GM12878 (cell line): ENCODE measurements around the gene FAM13C. TPM values are rescaled to one million over a fixed set of nuclear protein-coding genes. Genes with fewer than 3 reads are reported as not detected.
A peak's percentile ranks its signal among the peaks of the same experiment; 100 is the strongest.

ENCODE experiments used
- ATAC-seq: fragments of 200-7000 bp; cut with Tn5 transposase; 3 replicates; pipeline ENCODE4 v1.9.1; 2020; ENCODE audit warnings: mild to moderate bottlenecking, moderate library complexity
- BruUV-seq: library from RNA; stranded (reverse); fragments of 400-500 nt; replicated peaks from 2 replicates; lab custom pipeline; 2021; lab: Mats Ljungman, UMichigan
- CTCF ChIA-PET: fragments of 300-600 bp; sonication (Branson Sonifier 250); formaldehyde crosslinking; extraction: SDS; loops from one replicate; lab custom pipeline; 2021; ENCODE audit warnings: inconsistent platforms; lab: Yijun Ruan, JAX
- POLR2A ChIA-PET: fragments of 350-600 bp; formaldehyde crosslinking; extraction: SDS; loops from one replicate; lab custom pipeline; 2021; ENCODE audit warnings: inconsistent platforms; lab: Charles Lee
- RAD21 ChIA-PET: fragments of 300-600 bp; sonication (Branson Sonifier 250); formaldehyde crosslinking; loops from one replicate; lab custom pipeline; 2023; ENCODE audit warnings: antibody characterized with exemption; ENCODE audit not compliant: unreplicated experiment; lab: Charles Lee
- SMC1A ChIA-PET: fragments of 300-600 bp; sonication (Branson Sonifier 250); formaldehyde crosslinking; loops from one replicate; lab custom pipeline; 2023; ENCODE audit not compliant: unreplicated experiment, uncharacterized antibody; lab: Charles Lee
- DNase-seq: peaks from one replicate; pipeline ENCODE4 v3.0.0-alpha.2; 2011; ENCODE audit warnings: low read depth, low spot score
- FAIRE-seq: peaks from 3 replicates; lab custom pipeline; 2011; peaks lifted over from hg19 to GRCh38; lab: Jason Lieb, UNC
- H2AFZ ChIP-seq: 2 replicates; pipeline ENCODE4 v1.6.0; 2011; ENCODE audit warnings: low read depth, low read length, control low read depth; ENCODE audit not compliant: control insufficient read depth
- H3K27ac ChIP-seq: 2 replicates; pipeline ENCODE4 v1.5.1; 2011; ENCODE audit warnings: control low read depth; ENCODE audit not compliant: control insufficient read depth, insufficient read depth
- H3K27me3 ChIP-seq, 2 experiments: replicated peaks in 1 of 2; 2 replicates each; pipeline versions ENCODE4 v1.6.0 to v1.6.1; 2011; ENCODE audit warnings: low read length in 1 of 2; ENCODE audit not compliant: control insufficient read depth in 2 of 2, insufficient read depth in 2 of 2
- H3K36me3 ChIP-seq, 2 experiments: 2 replicates each; pipeline ENCODE4 v1.5.1; 2011; ENCODE audit warnings: low read length in 1 of 2; ENCODE audit not compliant: control insufficient read depth in 2 of 2, insufficient read depth in 2 of 2
- H3K4me1 ChIP-seq: 2 replicates; pipeline ENCODE4 v1.6.1; 2011; ENCODE audit warnings: mild to moderate bottlenecking, low read length, moderate library complexity, mixed read lengths; ENCODE audit not compliant: control insufficient read depth, insufficient read depth
- H3K4me2 ChIP-seq: 2 replicates; pipeline ENCODE4 v1.6.0; 2011; ENCODE audit warnings: control low read depth; ENCODE audit not compliant: control insufficient read depth, insufficient read depth
- H3K4me3 ChIP-seq: fragments of 200-600 bp; sonication (generic); 2 replicates; pipeline ENCODE4 v1.5.1; 2016
- H3K79me2 ChIP-seq: 2 replicates; pipeline ENCODE4 v1.6.0; 2011; ENCODE audit warnings: low read length; ENCODE audit not compliant: control insufficient read depth, insufficient read depth
- H3K9ac ChIP-seq: 2 replicates; pipeline ENCODE4 v1.8.0; 2011; ENCODE audit warnings: low read length, control low read depth, mixed read lengths; ENCODE audit not compliant: control insufficient read depth, insufficient read depth
- H3K9me3 ChIP-seq: replicated peaks from 3 replicates; pipeline ENCODE4 v1.5.1; 2011; ENCODE audit warnings: mild to moderate bottlenecking, low read length; ENCODE audit not compliant: control insufficient read depth, insufficient read depth
- H4K20me1 ChIP-seq: 2 replicates; pipeline ENCODE4 v1.6.0; 2011; ENCODE audit not compliant: control insufficient read depth, insufficient read depth
- ATF7 ChIP-seq: fragments of 450-650 bp; IDR thresholded peaks from 2 replicates; pipeline ENCODE4 v1.6.1; 2016; ENCODE audit warnings: low read depth, mild to moderate bottlenecking
- DPF2 ChIP-seq: fragments of 450-650 bp; IDR thresholded peaks from 2 replicates; pipeline ENCODE4 v1.6.1; 2017; ENCODE audit warnings: mild to moderate bottlenecking
- GATAD2B ChIP-seq: fragments of 450-650 bp; conservative IDR thresholded peaks from 2 replicates; pipeline ENCODE4 v1.6.1; 2017; ENCODE audit warnings: low read depth, mild to moderate bottlenecking, moderate library complexity
- MYB ChIP-seq: fragments of 150-350 bp; IDR thresholded peaks from 2 replicates; pipeline ENCODE4 v1.6.1; 2014; ENCODE audit warnings: mild to moderate bottlenecking, low read depth, low read length, borderline replicate concordance
- PML ChIP-seq: IDR thresholded peaks from 2 replicates; pipeline ENCODE4 v1.6.1; 2012; ENCODE audit warnings: low read length, inconsistent platforms
- SMARCA5 ChIP-seq: fragments of 450-650 bp; IDR thresholded peaks from 2 replicates; pipeline ENCODE4 v1.6.1; 2017; ENCODE audit warnings: mild to moderate bottlenecking
- TARDBP ChIP-seq: IDR thresholded peaks from 2 replicates; pipeline ENCODE4 v1.6.1; 2016; ENCODE audit warnings: borderline replicate concordance
- TCF7 ChIP-seq: IDR thresholded peaks from 2 replicates; pipeline ENCODE4 v1.6.1; 2014; ENCODE audit warnings: antibody characterized with exemption, borderline replicate concordance
- ZNF622 ChIP-seq: fragments of 450-650 bp; IDR thresholded peaks from 2 replicates; pipeline ENCODE4 v1.6.1; 2017; ENCODE audit warnings: mild to moderate bottlenecking, inconsistent platforms
- WGBS: methylation state at CpG from one replicate; pipeline ENCODE4 v1.1.6; 2016; ENCODE audit warnings: low lambda C conversion rate; ENCODE audit not compliant: insufficient replicate concordance, insufficient coverage; ENCODE audit errors: missing lambda C conversion rate; 5-methylcytosine and 5-hydroxymethylcytosine counted together
- in situ Hi-C: fragments of 300-500 bp; cut with MboI; formaldehyde crosslinking; loops from 9 replicates; pipeline ENCODE4 v1.14.3; 2018; ENCODE audit warnings: mixed read lengths
- intact Hi-C: fragments of 100-400 bp; cut with micrococcal nuclease; formaldehyde crosslinking; loops from one replicate; pipeline ENCODE4 v1.14.2; 2022; ENCODE audit not compliant: unreplicated experiment
- polyA plus RNA-seq, 11 experiments: library from polyadenylated mRNA; depleted of rRNA in 4 of 11; unstranded in 6 of 11; stranded (reverse) in 5 of 11; fragments of >200 nt; fragmentation: Nextera tagmentation in 4 of 11; fragmentation: Illumina TruSeq in 1 of 11; extraction: Ambion mirVana in 4 of 11; extraction: Trizol in 1 of 11; gene quantifications; 1 replicate in 1 of 11; 2 replicates in 10 of 11; pipeline versions ENCODE4 v1.2.1 to v1.2.3, GENCODE V29; 2011 to 2016; ENCODE audit warnings: inconsistent platforms in 2 of 11, missing spikeins in 2 of 11, low read depth in 1 of 11
- total RNA-seq, 4 experiments: library from RNA; depleted of rRNA in 3 of 4; stranded (reverse); fragments of >200 nt in 3 of 4; fragmentation: Illumina TruSeq in 1 of 4; extraction: Trizol in 1 of 4; gene quantifications; 2 replicates each; pipeline versions ENCODE4 v1.2.1 to v1.2.3, GENCODE V29; 2013 to 2021
- TF ChIP-seq, protein P1 (sequence below): fragments of 450-650 bp; IDR thresholded peaks from 2 replicates; pipeline ENCODE4 v1.6.1; 2016; ENCODE audit warnings: mild to moderate bottlenecking
- TF ChIP-seq, protein P2 (sequence below): IDR thresholded peaks from 2 replicates; pipeline ENCODE4 v1.6.1; 2012; ENCODE audit warnings: low read length, inconsistent platforms
- TF ChIP-seq, protein P3 (sequence below): fragments of 450-650 bp; formaldehyde crosslinking; IDR thresholded peaks from 2 replicates; pipeline ENCODE4 v1.4.0; 2022; ENCODE audit warnings: mild to moderate bottlenecking, moderate library complexity

Gene FAM13C
- total and polyA plus RNA-seq, 10 of the 15 experiments (the other 5 are each of a cell fraction or from before 2014, with no cell fraction given): 0.04 to 0.31 (median 0.13) TPM; not detected in 5

DNA sequence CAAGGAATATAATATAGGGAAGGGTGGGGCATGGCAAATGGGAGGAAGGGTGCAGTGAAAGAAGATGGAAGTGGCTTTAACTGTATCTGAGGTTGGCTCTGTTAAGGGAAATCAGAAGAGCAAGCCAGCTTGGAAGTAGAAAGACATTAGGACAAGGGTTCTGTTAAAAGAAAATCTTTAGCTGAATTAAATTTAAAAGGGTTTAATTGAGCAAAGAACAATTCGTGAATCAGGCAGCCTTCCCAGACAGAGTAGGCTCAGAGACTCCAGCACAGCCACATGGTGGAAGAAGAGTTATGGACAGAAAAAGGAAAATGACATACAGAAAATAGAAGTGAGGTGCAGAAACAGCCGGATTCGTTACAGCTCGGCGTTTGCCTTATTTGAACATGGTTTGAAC, 42.0 kb downstream of the FAM13C start (continued):
- TF ChIP-seq GATAD2B: no peak

DNA sequence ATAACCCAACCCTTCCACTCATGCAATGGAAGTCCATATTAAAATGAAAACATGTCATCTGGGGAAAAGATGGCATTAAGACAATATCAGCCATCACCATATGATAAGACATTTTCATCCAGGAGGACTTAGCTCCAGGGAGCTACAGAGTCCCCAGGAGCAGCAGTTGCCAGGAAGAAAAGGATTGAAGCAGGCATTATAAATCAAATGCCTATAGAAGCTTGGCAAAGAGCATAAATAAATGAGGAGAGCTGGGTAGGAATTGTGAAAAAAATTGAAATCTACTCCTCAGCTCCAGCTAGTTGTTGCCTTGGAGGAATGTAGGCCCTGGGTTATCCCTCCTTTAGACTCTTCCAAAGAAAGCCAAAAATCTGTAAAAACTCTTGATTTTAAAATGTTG, 42.5 kb downstream of the FAM13C start:
- Histone ChIP-seq H3K9ac (no peak overlapping the region), H3K36me3 (no peaks in the 10 kb centered on the region), H4K20me1 (no peaks in the 10 kb centered on the region), H3K27ac (no peak overlapping the region), H2AFZ (no peak overlapping the region)
- no TSS peak for BruUV-seq
- in situ Hi-C loops: no loop called here
- ATAC-seq: no peak
- RAD21 ChIA-PET: no interaction called here
- CTCF ChIA-PET: no interaction called here
- no peak for TF ChIP-seq SMARCA5
- TF ChIP-seq, protein P1, sequence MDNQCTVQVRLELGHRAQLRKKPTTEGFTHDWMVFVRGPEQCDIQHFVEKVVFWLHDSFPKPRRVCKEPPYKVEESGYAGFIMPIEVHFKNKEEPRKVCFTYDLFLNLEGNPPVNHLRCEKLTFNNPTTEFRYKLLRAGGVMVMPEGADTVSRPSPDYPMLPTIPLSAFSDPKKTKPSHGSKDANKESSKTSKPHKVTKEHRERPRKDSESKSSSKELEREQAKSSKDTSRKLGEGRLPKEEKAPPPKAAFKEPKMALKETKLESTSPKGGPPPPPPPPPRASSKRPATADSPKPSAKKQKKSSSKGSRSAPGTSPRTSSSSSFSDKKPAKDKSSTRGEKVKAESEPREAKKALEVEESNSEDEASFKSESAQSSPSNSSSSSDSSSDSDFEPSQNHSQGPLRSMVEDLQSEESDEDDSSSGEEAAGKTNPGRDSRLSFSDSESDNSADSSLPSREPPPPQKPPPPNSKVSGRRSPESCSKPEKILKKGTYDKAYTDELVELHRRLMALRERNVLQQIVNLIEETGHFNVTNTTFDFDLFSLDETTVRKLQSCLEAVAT: 0 out of 2 replicates have a peak, but pooled peaks have one; percentile 31
- TF ChIP-seq, all 136 proteins: peak for 1
- Histone ChIP-seq H3K4me2 (no peak overlapping the region), H3K9me3 (no peaks in the 10 kb centered on the region), H3K4me3 (no peak overlapping the region), H3K79me2 (no peaks in the 10 kb centered on the region), H3K4me1 (no peaks in the 10 kb centered on the region), H3K27me3 (no peaks in the 10 kb centered on the region)
- DNase-seq: no peak
- SMC1A ChIA-PET: interaction anchor here (0.6 to 1.3 kb wide), 4 partner anchors 10 to 17 kb away, joined by 3 to 4 read pairs (median 4); no protein-coding TSS in a partner anchor
- intact Hi-C loops: no loop called here
- POLR2A ChIA-PET: no interaction called here
- no peak for FAIRE-seq

DNA sequence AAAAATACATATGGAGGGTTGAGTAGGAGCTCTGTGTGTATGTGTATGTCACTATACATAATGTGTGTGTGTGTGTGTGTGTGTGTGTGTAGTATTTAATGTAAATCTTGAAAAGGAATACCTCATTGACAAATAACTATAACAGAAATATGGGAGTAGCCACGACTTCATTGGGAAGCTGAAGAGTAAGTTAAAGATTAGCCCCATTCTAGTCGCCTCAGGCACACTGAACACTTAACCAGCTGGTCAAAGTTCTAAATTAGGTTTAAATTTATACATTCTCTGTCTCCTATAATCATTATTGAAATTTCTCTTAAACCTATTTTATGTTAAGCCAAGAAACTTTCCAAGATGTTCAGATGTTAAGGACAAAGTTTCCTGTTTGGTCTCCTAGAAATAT, 45.3 kb downstream of the FAM13C start:
- ATAC-seq (no peak), DNase-seq (no peak), FAIRE-seq (no peak)
- ChIA-PET RAD21 (no interaction called here), SMC1A (no interaction called here), CTCF (no interaction called here), POLR2A (no interaction called here)
- Histone ChIP-seq H3K27me3 (no peaks in the 10 kb centered on the region; a peak in 2 of 4 replicates), H3K27ac (no peak overlapping the region), H3K4me2 (no peak overlapping the region), H4K20me1 (no peaks in the 10 kb centered on the region), H3K79me2 (no peaks in the 10 kb centered on the region), H3K4me1 (no peaks in the 10 kb centered on the region), H3K36me3 (no peaks in the 10 kb centered on the region), H2AFZ (no peak overlapping the region), H3K9me3 (no peaks in the 10 kb centered on the region), H3K9ac (no peak overlapping the region), H3K4me3 (no peak overlapping the region)
- TF ChIP-seq MYB (no peak), TCF7 (no peak), PML (no peak), DPF2 (no peak), ATF7 (no peak), ZNF622 (no peak), TARDBP (no peak)
- TF ChIP-seq, protein P2, sequence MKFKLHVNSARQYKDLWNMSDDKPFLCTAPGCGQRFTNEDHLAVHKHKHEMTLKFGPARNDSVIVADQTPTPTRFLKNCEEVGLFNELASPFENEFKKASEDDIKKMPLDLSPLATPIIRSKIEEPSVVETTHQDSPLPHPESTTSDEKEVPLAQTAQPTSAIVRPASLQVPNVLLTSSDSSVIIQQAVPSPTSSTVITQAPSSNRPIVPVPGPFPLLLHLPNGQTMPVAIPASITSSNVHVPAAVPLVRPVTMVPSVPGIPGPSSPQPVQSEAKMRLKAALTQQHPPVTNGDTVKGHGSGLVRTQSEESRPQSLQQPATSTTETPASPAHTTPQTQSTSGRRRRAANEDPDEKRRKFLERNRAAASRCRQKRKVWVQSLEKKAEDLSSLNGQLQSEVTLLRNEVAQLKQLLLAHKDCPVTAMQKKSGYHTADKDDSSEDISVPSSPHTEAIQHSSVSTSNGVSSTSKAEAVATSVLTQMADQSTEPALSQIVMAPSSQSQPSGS: no peak
- TF ChIP-seq, protein P3, sequence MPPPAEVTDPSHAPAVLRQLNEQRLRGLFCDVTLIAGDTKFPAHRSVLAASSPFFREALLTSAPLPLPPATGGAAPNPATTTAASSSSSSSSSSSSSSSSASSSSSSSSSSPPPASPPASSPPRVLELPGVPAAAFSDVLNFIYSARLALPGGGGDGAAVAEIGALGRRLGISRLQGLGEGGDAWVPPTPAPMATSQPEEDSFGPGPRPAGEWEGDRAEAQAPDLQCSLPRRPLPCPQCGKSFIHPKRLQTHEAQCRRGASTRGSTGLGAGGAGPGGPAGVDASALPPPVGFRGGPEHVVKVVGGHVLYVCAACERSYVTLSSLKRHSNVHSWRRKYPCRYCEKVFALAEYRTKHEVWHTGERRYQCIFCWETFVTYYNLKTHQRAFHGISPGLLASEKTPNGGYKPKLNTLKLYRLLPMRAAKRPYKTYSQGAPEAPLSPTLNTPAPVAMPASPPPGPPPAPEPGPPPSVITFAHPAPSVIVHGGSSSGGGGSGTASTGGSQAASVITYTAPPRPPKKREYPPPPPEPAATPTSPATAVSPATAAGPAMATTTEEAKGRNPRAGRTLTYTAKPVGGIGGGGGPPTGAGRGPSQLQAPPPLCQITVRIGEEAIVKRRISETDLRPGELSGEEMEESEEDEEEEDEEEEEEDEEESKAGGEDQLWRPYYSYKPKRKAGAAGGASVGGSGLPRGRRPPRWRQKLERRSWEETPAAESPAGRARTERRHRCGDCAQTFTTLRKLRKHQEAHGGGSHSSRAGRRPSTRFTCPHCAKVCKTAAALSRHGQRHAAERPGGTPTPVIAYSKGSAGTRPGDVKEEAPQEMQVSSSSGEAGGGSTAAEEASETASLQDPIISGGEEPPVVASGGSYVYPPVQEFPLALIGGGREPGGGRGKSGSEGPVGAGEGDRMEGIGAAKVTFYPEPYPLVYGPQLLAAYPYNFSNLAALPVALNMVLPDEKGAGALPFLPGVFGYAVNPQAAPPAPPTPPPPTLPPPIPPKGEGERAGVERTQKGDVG (CRISPR knock-in tag): no peak
- no TSS peak for BruUV-seq
- 4% methylated on average over 2 of the region's 2 CpGs for WGBS
- intact Hi-C loops: no loop called here
- in situ Hi-C loops: no loop called here
